Measurements from ENCODE around the gene ANKS1B.
"Not testable (repeated sequence)": the region's sequence is repeated elsewhere in the genome, so short reads cannot be mapped to it uniquely, and the experiment has no call there.

ANKS1B gene

DNA sequence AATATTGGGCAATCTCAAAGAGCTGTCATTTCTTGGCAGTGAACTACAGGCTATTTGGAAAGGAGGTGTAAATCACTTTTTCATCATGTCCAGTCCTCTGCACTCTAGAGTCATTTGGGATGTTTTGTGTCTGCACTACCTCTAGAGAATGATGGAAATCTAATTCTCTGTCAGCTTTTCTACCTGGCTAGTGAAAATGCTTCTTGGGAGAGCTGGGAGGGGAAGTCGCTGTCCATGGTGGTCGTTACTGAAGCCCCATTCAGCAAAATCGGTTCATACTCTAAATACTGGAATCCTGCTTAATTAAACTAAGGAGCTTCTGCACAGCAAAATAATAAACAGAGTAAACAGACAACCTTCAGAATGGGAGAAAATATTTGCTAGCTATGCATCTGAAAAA lies 1087.8 kb downstream of the ANKS1B start:
- no peak for DNase-seq

DNA sequence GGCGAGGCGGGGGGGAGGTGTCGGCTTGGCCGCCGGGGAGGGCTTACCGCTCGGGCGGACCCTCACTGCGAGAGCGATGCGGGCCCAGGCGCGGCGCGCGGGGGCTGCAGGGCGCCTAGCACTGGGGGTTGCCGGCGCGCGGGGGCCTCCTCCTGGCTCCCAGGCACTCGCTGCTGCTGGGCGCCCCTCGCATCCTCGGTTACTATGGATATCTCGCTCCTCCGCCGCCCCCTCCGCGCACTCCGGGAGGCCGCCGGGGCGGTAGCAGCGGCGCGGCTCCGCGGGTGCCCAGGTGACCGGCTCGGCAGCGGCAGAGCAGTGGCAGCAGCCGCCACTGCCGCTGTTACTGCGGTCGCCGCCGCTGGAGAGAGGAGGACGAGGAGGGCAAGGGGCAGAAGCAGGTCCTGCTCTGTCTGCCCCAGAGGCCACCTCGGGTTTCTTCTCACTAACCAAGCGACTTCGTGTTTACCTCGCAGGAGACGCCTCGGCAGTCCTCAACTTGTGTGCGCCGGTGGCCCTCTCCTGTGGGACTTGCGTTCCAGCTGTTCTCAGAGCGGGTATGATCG lies 1089.6 kb downstream of the ANKS1B start:
- DNase-seq = no peak

DNA sequence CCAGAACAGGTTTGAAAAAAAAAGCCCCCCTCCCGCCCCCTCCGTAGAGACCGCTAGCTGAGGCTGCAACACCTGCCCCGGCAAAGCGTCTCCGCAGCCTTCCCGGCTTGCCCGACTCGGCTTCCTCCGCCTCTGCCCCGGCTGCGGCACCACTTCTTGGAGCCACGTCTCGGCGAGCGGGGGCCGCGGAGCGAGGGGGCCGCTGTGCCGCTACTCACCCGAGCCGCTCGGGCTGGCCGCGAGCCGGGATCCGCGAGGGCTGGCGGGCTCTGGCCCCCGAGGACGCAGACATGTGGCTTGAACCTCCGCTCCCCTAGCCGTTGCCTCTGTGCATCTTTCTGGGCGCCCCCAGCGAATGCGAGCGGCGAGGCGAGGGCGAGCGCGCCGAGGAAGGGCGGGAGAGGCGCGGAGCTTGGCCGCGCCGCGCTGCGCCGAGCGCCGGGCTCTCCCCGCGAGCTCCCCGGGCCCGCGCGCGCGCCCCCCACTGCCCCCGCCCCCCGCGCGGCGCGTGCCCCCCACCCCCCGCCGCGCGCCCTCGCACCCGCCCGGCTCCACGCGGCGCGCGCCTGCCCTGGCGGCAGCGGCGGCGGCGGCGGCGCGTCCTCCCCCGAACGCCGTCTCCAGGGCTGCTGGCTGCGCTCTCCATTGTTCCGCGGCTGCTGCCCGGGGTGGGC lies 1090.2 kb downstream of the ANKS1B start:
- DNase-seq = no peak

DNA sequence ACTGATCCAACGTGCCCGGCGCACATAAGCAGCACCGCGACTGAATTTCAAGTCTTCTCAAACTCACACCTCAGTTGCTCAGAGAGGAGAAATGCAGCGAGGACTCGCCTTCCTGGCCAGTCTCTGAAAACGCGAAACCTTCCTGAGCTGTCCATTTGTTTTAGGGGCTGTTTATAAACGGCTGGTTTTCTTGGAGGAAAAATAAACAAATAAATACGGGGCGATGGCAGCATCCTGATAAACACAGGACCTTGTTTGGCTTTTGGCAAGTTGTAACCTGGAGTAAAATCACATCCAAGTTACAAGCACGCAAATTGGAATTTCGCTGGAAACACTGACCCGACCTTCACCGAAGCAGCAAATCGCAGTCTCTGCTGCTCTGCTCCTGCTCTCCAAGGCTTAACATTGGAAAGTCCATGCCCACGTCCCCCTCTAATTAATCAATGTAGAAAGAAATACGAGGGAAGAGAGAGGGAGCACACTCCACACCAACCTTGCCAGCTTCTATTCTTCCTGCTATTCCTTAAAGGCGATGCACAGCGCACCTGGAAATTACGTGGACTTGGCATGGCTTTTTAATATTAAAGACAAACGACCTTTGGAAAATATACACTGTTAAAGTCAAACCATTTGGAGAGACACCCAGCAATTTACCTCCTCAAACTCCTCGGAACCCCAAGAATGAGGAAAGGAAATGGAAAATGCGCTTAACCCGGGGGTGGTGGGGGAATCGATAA lies 1090.9 kb downstream of the ANKS1B start:
- DNase-seq = no peak

DNA sequence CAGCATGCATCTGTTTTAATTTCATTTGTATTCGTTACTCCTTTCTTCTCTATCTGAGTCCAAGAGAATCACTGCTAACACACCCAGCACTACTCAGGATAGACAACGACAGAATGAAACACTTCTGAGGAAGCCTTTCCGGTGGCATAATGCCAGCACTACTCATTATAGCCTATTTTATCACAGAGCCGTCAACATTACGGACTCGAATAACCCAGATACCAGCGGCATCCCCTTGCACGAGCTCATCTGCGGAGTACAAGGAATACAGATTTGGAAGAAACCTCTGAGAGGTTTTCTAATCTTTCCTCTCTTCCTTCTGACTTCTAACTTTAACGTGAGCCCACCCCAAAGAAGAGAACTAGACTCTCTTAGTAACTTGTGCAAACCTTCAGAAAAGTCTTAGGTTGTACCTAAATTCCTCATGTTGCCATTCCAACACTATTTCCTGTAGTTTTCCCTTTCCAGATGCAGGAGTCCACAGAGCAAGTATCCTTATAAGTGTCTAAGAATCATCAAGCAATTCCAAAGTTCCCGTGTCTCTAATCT lies 1091.5 kb downstream of the ANKS1B start:
- no peak for DNase-seq

DNA sequence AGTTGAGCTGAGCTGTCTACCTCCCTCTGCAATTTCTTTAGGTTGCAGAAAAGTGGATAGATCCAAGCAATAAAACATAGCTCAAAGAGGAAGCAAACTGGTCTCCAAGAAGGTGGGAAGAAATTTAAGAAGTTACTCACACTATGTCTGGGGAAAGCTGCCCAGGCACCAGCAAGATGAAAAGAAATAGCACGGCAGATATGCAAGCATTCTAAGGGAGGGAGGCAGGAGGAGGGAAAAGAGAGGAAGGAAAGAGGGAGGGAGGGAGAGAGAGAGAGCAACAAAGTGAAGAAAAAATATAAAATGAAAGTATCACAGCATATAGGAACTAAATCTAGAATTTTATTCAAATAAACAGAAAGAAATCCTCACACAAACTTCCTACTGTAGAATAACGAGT lies 1099.0 kb downstream of the ANKS1B start:
- no peak for DNase-seq

DNA sequence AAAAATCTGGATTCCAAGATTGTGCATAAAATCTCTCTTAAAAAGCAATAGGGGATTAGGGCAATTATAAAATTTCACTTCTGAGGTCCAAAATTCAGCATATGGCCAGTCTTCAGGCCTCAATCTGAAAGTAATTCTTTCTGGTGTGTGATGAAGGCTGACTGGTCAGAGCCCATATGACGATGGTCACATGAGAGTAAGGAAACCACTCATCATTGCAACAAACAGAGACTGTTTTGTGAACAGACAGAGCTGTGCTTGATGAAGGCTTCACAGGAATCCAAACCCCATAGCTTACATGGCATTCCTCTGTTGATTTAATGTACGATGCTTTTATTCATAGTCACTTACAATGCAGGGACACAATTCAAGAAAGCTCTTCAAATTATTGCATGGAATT lies 1101.5 kb downstream of the ANKS1B start:
- no peak for DNase-seq

DNA sequence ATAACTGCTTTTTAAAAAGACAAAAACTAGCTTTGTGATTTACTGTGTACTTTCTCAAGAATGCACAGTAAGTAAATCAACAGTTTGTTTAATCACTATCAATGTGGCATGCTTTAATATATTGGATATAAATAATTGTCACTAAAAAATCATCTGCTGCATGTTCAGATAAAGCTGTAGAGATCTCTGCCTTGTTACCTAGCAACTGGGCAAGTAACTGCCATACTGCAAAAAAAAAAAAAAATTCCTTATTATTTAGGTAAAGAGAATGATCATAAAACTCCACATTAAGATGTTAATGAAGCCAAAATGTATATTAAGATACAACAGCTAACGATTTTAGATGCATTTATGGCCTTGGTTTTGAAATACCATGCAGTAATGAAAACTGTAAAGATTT lies 1102.2 kb downstream of the ANKS1B start:
- no peak for DNase-seq

DNA sequence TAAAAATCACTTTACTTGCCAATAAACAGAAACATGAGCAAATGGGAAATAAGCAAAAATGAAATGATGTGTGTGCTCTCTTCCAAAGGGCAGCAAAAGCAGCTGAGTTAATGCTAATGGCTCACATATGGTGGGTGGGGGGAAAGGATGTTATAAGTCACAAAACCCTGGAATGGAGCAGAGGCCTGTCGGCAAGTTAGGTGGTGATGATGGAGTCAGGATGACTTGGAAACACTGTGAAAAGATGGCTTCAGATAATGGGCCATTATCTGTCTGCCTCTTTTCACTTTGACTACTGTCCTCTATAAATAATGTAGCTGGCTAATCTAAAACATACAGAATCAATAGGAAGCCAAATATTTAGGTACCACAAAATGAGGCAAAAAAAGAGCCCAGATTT lies 1111.0 kb downstream of the ANKS1B start:
- DNase-seq = no peak

DNA sequence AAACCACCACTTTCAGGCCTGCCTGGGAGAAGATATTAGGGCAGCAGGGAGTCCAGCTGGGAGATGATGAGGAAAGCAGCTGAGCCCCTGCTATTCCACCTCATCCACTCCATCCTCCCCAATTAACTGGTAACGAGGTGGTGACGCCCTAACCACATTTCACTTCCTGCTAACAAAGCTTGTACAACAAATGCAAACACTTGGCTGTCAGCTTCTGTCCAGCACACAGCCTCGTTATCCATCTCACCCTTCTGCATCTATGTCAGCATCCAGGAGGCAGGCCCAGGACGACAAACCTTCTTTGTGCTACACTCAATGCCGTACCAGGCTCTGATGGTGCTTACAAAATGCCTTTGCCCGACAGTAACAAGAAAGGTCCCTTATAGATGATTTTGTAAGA lies 1114.2 kb downstream of the ANKS1B start:
- DNase-seq = no peak

DNA sequence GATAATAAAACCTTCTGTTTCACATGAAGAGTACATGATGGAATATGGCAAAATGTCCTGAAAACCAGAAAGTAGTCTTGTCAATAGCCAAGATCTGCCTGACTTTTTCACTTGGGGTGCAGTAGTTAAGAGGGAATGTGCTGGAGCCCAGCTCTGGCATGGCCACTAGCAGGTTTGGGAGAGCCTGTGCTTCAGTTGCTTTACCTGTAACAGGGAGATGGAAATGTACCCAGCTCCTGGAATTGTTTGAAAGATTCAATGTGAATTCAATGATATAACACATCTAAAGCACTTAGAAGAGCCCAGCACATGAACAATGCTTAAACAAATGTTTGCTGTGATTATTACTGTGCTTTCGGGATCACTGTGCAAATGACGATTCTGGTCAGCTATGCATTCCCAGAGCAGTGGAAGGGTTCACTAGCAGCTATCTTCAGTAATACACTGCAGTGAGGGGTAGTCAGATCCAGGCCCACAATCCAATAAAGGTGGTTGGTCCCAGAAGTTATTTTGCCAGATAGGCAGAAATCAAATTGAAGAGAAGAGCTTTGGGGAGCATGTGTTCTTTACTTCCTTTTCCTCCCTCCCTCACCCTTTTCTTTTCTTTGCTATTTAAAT lies 1114.7 kb downstream of the ANKS1B start:
- DNase-seq = no peak

DNA sequence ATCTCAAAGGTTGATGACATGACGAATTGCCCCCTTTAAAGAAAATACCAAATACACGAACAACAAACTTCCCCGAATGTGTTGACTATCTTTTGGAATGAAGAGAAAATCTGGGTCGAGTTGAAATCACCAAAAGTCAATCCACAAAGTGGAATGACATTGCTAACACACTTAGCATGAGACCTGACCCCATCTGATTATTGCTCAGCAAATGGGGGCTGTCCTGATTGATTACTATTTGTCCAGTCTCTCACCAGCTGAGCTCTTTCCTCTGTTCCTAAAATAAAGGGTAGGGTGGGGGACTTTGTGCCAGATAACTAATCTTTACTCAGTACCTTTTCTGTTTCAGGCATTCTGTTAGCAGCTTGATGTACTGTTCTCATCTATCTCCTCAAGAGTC lies 1116.2 kb downstream of the ANKS1B start:
- no peak for DNase-seq

DNA sequence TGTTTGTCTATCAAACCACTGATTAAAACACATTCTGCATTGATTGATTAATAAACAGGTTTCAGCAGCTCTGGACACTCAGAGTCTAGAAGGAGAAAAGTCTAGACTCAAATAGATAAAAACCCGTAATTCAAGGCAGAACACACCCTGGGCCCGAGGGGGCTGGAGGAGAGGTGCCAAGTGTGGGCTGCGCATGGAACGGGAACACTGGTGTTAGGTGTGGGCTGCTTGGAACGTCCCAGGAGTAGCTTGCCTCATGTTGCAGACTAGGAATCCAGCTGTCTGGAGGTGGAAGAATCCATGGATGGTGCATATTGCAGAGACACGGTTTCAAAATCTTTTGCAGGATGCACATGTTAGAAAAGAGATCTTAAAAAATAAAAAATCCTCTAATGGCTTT lies 1116.7 kb downstream of the ANKS1B start:
- no peak for DNase-seq

DNA sequence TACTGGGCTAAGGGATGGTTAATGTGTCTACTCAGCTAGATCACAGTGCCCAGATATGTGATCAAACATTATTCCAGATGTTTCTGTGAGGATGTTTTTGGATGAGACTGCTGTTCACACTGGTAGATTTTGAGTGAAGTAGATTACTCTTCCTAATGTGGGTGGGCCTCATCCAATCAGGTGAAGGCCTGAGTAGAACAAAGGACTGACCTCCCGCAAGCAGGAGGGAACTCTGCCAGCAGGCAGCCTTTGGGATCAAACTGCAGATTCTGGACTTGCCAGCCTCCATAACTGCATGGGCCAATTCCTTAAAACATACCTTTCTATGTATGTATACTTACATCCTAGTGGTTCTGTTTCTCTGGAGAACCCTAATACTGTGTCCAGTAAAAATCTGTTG lies 1120.4 kb downstream of the ANKS1B start:
- no peak for DNase-seq

DNA sequence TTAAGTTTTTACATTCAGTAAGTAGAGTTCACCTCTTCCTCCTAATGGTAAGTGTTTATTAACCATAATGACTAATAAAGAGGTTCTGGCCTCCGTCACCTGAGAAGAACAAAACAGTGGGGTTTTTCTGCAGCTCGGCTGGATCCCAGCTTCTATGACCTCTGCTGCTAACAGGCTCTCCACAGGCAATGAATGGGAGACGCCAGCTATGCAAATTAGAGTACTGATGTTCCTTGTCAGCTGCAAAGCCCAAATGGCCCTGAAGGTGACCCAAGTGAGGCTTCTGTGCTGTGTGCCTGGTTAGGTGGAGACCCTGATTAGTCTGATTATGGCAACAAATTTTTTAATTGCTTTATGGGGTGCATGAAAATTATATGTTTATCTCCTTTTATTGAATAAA lies 1121.6 kb downstream of the ANKS1B start:
- no peak for DNase-seq

DNA sequence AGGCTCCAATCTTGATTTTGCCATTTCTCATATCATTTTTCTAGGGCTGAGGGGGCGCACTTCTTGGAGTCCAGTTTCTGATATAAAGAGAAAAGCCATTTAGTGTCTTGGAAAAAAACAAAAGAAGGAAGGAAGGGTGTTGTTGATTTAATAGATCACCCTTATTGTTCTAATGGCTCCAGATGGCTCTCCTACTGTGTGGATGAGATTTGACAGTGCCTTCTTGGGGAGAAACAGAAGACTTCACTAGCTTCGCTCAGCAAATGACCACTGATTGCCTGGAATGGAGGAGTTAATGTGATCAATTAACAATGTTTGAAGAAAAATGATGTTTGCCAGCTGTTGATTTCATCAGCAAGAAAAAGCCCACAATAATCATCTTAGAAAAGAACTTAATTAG lies 1123.5 kb downstream of the ANKS1B start:
- DNase-seq = no peak

DNA sequence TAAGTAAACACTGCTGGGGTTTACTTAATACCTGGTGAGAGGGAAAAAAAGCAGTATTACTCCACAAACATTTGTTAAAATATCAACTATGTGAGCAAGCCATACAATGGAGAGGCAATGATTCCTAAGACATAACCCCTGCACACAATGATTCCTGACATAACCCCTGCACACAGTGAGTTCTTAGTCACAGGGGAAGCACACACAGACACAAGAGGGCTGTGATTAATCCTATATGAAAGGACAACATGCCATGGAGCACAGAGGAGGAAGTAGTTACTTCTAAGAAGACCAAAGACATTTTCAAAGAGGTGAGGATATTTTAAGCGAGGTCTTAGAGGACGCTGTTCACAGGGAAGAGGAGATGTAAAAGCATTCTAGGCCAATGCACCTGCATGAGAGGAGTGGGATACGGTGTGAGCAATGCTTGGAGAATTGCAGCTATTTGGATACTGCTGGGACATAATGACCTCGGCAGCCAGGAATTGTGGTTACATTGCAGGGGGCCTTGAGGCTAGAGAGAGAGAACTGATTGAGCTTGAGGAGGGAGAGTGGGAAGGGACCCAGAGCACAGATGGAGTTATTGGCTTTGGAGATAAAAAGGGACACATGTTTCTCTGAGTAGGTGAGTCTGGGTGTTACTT lies 1127.7 kb downstream of the ANKS1B start:
- no peak for DNase-seq

DNA sequence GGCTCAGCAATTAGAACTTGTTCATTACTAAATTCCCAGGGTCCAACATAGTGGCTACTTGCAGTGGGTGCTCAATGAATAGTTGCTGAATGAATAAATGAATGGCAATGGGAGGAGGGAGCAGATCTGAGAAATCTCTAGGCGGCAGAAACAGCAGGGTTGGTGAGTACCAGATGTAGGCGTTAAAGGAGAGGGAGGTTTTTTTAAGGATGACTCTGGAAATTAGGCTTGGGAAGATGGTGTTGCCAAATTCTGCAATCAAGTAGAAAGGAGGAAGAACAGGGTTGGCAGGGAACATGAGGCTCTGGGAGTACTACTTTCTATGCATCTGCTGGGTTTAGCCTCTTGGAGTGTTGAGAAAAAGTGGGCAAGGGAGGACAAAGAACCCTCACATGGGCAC lies 1132.6 kb downstream of the ANKS1B start:
- DNase-seq = no peak

DNA sequence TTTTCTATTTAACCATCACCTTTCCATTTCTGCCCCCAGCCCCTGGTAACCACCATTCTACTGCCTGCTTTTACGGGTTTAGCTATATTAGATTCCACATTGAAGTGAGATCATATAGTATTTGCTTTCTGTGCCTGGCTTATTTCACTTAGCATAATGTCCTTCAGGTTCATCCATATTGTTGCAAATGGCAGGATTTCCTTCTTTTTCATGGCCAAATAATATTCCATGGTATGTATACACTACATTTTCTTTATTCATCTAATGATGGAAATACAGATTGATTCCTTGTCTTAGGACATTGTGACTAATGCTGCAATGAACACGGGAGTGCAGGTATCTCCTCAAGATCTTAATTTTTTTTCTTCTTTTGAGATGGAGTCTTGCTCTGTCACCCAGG lies 1137.5 kb downstream of the ANKS1B start:
- no peak for DNase-seq

DNA sequence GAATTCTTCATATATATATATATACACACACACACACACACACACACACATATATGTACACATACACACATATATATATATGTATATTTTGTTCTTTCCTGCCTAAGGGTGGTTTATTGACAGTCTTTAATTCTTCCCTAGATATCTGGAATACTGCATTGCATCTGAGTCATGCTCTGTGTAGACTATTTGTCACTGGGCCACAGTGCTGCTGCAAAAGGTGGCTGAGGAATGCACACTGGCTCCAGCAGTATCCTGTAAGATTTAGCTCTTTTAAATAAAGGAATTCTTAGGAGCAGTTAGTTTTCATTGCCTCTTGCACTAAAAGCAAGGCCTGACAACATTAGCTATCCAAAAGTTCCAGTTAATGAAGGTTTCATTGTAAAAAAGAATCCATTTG lies 1138.8 kb downstream of the ANKS1B start:
- DNase-seq = no peak

DNA sequence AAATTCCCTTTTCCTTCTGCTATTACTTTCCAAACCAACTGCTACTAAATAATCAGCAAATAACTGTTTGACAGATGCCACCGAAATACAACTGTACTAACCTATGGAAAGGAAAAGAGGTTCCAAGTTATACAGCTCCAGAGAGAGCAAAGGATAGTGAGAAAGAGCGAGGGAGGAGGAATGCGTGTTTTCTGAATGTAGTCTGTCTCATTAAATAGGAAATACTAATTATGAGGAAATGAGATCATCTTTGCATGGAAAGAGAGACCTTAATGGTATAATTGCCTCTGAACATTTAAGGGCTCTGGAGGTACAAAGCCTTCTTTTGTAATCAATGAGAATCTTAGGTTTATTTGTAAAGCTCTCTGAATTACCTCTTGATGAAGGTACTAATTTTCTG lies 1144.4 kb downstream of the ANKS1B start:
- DNase-seq = no peak

DNA sequence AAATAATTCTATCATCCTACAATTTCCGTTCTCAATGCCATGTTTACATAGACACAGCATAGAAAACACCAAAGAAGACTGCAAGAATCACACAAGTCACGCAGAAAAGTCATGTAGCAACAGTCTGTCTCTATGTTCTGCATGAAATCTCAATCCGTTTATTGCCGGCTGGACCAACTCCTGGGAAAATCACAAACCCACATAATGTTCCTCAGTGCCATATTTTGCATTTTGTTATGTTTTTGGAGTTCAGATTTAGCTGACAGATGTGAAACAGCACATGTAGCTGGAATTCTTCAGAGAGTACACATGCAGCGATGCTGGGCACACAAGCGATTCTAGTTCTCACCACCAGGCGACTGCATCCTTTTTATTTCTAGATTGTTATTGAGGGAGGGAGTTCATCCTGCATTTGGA lies 1146.5 kb downstream of the ANKS1B start:
- no peak for DNase-seq

DNA sequence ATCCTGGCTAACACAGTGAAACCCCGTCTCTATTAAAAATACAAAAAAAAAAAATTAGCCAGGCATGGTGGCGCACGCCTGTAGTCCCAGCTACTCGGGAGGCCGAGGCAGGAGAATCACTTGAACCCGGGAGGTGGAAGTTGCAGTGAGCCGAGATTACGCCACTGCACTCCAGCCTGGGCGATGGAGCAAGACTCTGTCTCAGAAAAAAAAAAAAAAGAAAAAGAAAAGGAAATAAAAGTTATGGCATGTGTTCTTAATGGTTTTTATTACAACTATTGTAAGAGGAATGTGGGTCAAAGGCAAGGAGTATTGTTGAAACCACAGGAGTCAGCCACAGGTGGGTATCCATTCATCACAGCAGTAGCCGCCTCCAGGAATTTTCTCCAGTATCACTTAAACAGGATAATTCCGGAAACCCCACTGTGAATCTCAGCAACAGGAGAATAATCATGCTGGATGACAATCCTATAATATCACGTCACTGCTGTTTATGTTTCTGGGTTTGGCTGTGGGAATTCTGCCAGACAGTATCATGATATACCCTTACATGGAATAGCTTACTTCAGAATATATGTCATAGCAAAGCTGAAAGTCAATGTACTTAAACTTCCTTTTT lies 1147.5 kb downstream of the ANKS1B start:
- DNase-seq = not testable (repeated sequence)
